Caco-2 (cell line): ENCODE data around the gene MYL4. TPM values are rescaled to one million over a fixed set of nuclear protein-coding genes. Genes with fewer than 3 reads are reported as not detected.

ENCODE experiments used
- BruUV-seq: library from RNA; stranded (reverse); fragments of 400-500 nt; replicated peaks from 2 replicates; lab custom pipeline; 2021; lab: Mats Ljungman, UMichigan
- CTCF ChIA-PET: fragments of 300-600 bp; sonication (Branson Sonifier 250); formaldehyde crosslinking; loops from one replicate; lab custom pipeline; 2022; ENCODE audit warnings: antibody characterized with exemption; lab: Charles Lee
- POLR2A ChIA-PET: fragments of 300-600 bp; sonication (Branson Sonifier 250); formaldehyde crosslinking; loops from one replicate; lab custom pipeline; 2022; ENCODE audit warnings: antibody characterized with exemption; lab: Charles Lee
- DNase-seq, 2 experiments: peaks; one replicate each; pipeline versions ENCODE4 v3.0.0 to v3.0.0-alpha.2; 2020 to 2022
- H3K27me3 ChIP-seq: replicated peaks from 2 replicates; pipeline ENCODE4 v1.6.0; 2011; ENCODE audit warnings: low read length; ENCODE audit not compliant: control insufficient read depth, insufficient read depth
- H3K36me3 ChIP-seq: 2 replicates; pipeline ENCODE4 v1.5.1; 2011; ENCODE audit warnings: low read length; ENCODE audit not compliant: control insufficient read depth, insufficient read depth
- H3K4me1 ChIP-seq: fragments of 250-450 bp; sonication (Bioruptor Pico); 2 replicates; pipeline ENCODE4 v1.5.1; 2020; ENCODE audit warnings: mild to moderate bottlenecking
- H3K4me3 ChIP-seq: 2 replicates; pipeline ENCODE4 v1.5.1; 2011; ENCODE audit warnings: low read depth, mild to moderate bottlenecking, control low read depth, low read length
- H3K9me3 ChIP-seq: fragments of 250-450 bp; sonication (Bioruptor Pico); 2 replicates; pipeline ENCODE4 v1.5.1; 2020; ENCODE audit warnings: mild to moderate bottlenecking, moderate library complexity
- H3K27ac Mint-ChIP-seq: one replicate; pipeline ENCODE4 v1.8.0; 2022; ENCODE audit warnings: mixed read lengths; ENCODE audit not compliant: unreplicated experiment
- H3K27me3 Mint-ChIP-seq: one replicate; pipeline ENCODE4 v1.8.0; 2022; ENCODE audit warnings: mixed read lengths; ENCODE audit not compliant: insufficient read depth, unreplicated experiment
- H3K36me3 Mint-ChIP-seq: one replicate; pipeline ENCODE4 v1.8.0; 2022; ENCODE audit warnings: mild to moderate bottlenecking, mixed read lengths; ENCODE audit not compliant: insufficient read depth, unreplicated experiment
- H3K4me1 Mint-ChIP-seq: one replicate; pipeline ENCODE4 v1.8.0; 2022; ENCODE audit warnings: low read depth, mixed read lengths; ENCODE audit not compliant: unreplicated experiment
- H3K4me3 Mint-ChIP-seq: one replicate; pipeline ENCODE4 v1.8.0; 2022; ENCODE audit warnings: mild to moderate bottlenecking, moderate library complexity, mixed read lengths; ENCODE audit not compliant: unreplicated experiment
- H3K9me3 Mint-ChIP-seq: one replicate; pipeline ENCODE4 v1.8.0; 2022; ENCODE audit warnings: mixed read lengths; ENCODE audit not compliant: unreplicated experiment
- CTCF ChIP-seq, 2 experiments: fragments of 200-600 bp in 1 of 2; IDR thresholded peaks; 1 replicate in 1 of 2; 2 replicates in 1 of 2; pipeline versions ENCODE4 v1.5.1 to v1.8.0; 2011 to 2022; ENCODE audit warnings: antibody characterized with exemption in 1 of 2, control low read depth in 1 of 2, inconsistent platforms in 1 of 2, low read depth in 1 of 2, low read length in 1 of 2, mild to moderate bottlenecking in 1 of 2, moderate library complexity in 1 of 2; ENCODE audit not compliant: insufficient read depth in 1 of 2, severe bottlenecking in 1 of 2, unreplicated experiment in 1 of 2
- intact Hi-C: fragments of 100-400 bp; cut with micrococcal nuclease; formaldehyde crosslinking; loops from one replicate; pipeline ENCODE4 v1.10.0; 2022; ENCODE audit not compliant: unreplicated experiment
- total RNA-seq: library from RNA; stranded (reverse); gene quantifications from 2 replicates; pipeline ENCODE4 v1.2.3, GENCODE V29; 2022

The MYL4 gene
- total RNA-seq, 1 experiment from 2014 or later = not detected

GRCh38 chr17:47262586-47262985, 53.4 kb downstream of the MYL4 start:
- no peak for DNase-seq
- H3K4me3 ChIP-seq = no peak overlapping the region
- peaks cover 5% of the 10 kb centered on the region for H3K27me3 Mint-ChIP-seq

GRCh38 chr17:47264166-47264565, 55.0 kb downstream of the MYL4 start:
- no peaks in the 10 kb centered on the region for H3K27me3 Mint-ChIP-seq
- DNase-seq = no peak
- H3K36me3 Mint-ChIP-seq = no peaks in the 10 kb centered on the region
- Histone ChIP-seq H3K4me1 (peaks cover 17% of the 10 kb centered on the region; the same call in 1 of the 2 replicates), H3K36me3 (no peaks in the 10 kb centered on the region), H3K27me3 (no peaks in the 10 kb centered on the region), H3K4me3 (no peak overlapping the region), H3K9me3 (peaks cover 7% of the 10 kb centered on the region)
- peaks cover 3% of the 10 kb centered on the region for H3K9me3 Mint-ChIP-seq
- BruUV-seq = no TSS peak
- H3K4me1 Mint-ChIP-seq = no peaks in the 10 kb centered on the region
- intact Hi-C loops = no loop called here
- no peak for TF ChIP-seq CTCF (IDR thresholded peaks at IDR 0.05; ENCODE audit: insufficient read depth in 1 of 2, low read depth in 1 of 2, low read length in 1 of 2, severe bottlenecking in 1 of 2, unreplicated experiment in 1 of 2)
- POLR2A ChIA-PET = no interaction called here
- no peak overlapping the region for H3K27ac Mint-ChIP-seq
- H3K4me3 Mint-ChIP-seq = no peak overlapping the region
- CTCF ChIA-PET = no interaction called here

More at GRCh38 chr17:47262586-47262985, 53.4 kb downstream of the MYL4 start:
- H3K27ac Mint-ChIP-seq = no peak overlapping the region
- no peaks in the 10 kb centered on the region for H3K9me3 Mint-ChIP-seq
- intact Hi-C loops = no loop called here
- Histone ChIP-seq H3K9me3 (no peaks in the 10 kb centered on the region; the same call in 1 of the 2 replicates), H3K36me3 (no peaks in the 10 kb centered on the region), H3K4me1 (peaks cover 10% of the 10 kb centered on the region; the same call in 1 of the 2 replicates), H3K27me3 (peaks cover 2% of the 10 kb centered on the region; the same call in 1 of the 2 replicates)
- no peaks in the 10 kb centered on the region for H3K4me1 Mint-ChIP-seq
- CTCF ChIA-PET = no interaction called here
- POLR2A ChIA-PET = no interaction called here
- H3K4me3 Mint-ChIP-seq = no peak overlapping the region
- BruUV-seq = no TSS peak
- TF ChIP-seq CTCF (IDR thresholded peaks at IDR 0.05; ENCODE audit: insufficient read depth in 1 of 2, low read depth in 1 of 2, low read length in 1 of 2, severe bottlenecking in 1 of 2, unreplicated experiment in 1 of 2) = no peak
- no peaks in the 10 kb centered on the region for H3K36me3 Mint-ChIP-seq

- H3K36me3 Mint-ChIP-seq = no peaks in the 10 kb centered on the region
- no peak for DNase-seq
- H3K27me3 ChIP-seq = no peaks in the 10 kb centered on the region
- H3K9me3 Mint-ChIP-seq = peaks cover 12% of the 10 kb centered on the region
- H3K9me3 ChIP-seq = peaks cover 7% of the 10 kb centered on the region
- no TSS peak for BruUV-seq
- H3K4me1 ChIP-seq = peaks cover 17% of the 10 kb centered on the region; the same call in 1 of the 2 replicates
- H3K4me1 Mint-ChIP-seq = no peaks in the 10 kb centered on the region
- CTCF ChIA-PET = no interaction called here
- H3K27ac Mint-ChIP-seq = no peak overlapping the region
- no peak for TF ChIP-seq CTCF (IDR thresholded peaks at IDR 0.05; ENCODE audit: insufficient read depth in 1 of 2, low read depth in 1 of 2, low read length in 1 of 2, severe bottlenecking in 1 of 2, unreplicated experiment in 1 of 2)
- no peaks in the 10 kb centered on the region for H3K36me3 ChIP-seq
- intact Hi-C loops = no loop called here
- no peaks in the 10 kb centered on the region for H3K27me3 Mint-ChIP-seq
- no peak overlapping the region for H3K4me3 ChIP-seq
- POLR2A ChIA-PET = interaction anchor here (0.6 kb wide), 1 partner anchor 9 kb away, joined by 3 read pairs; no protein-coding TSS in a partner anchor
- no peak overlapping the region for H3K4me3 Mint-ChIP-seq
Measured at GRCh38 chr17:47265983-47266541, 56.9 kb downstream of the MYL4 start.
